Ovary (tissue), 9 donors: ENCODE data around the gene KRTAP4-4. TPM values are rescaled to one million over a fixed set of nuclear protein-coding genes. Genes with fewer than 3 reads are reported as not detected.
"Not testable (repeated sequence)": the region's sequence is repeated elsewhere in the genome, so short reads cannot be mapped to it uniquely, and the experiment has no call there.

Experiments
- DNase-seq, 5 donors: peaks; one replicate each; pipeline ENCODE4 v3.0.0-alpha.2; 2019 to 2020
- H3K27ac ChIP-seq, 2 donors: fragments of 200-600 bp; one replicate each; pipeline versions ENCODE4 v1.5.1 to v1.8.0; 2019 to 2022
- H3K27me3 ChIP-seq: fragments of 200-600 bp; one replicate; pipeline ENCODE4 v1.8.0; 2022
- H3K36me3 ChIP-seq: fragments of 200-600 bp; sonication (generic); one replicate; pipeline ENCODE4 v1.5.1; 2019
- H3K4me1 ChIP-seq: one replicate; pipeline ENCODE4 v1.8.1; 2013; ENCODE audit warnings: mild to moderate bottlenecking, moderate library complexity; ENCODE audit not compliant: insufficient read depth
- H3K4me3 ChIP-seq: fragments of 200-600 bp; sonication (generic); one replicate; pipeline ENCODE4 v1.5.1; 2017
- H3K9me3 ChIP-seq, 2 donors: fragments of 200-600 bp in 1 of 2; sonication (generic) in 1 of 2; one replicate each; pipeline versions ENCODE4 v1.5.1 to v1.8.1; 2013 to 2019; ENCODE audit warnings: mild to moderate bottlenecking in 1 of 2, moderate library complexity in 1 of 2
- CTCF ChIP-seq, 3 donors: fragments of 450-650 bp in 2 of 3; fragments of 200-600 bp in 1 of 3; IDR thresholded peaks; one replicate each; pipeline versions ENCODE4 v1.5.1 to v1.8.0; 2016 to 2022; ENCODE audit warnings: antibody characterized with exemption in 3 of 3, mild to moderate bottlenecking in 1 of 3
- EP300 ChIP-seq: sonication (generic); formaldehyde crosslinking; IDR thresholded peaks from one replicate; pipeline ENCODE4 v1.6.1; 2017; ENCODE audit warnings: antibody characterized with exemption
- POLR2A ChIP-seq: fragments of 450-650 bp; IDR thresholded peaks from one replicate; pipeline ENCODE4 v1.6.1; 2017; ENCODE audit warnings: antibody characterized with exemption, mild to moderate bottlenecking, moderate library complexity
- WGBS, 3 donors: extraction: QIAGEN DNeasy Blood & Tissue Kit in 1 of 3; methylation state at CpG; one replicate each; pipeline versions ENCODE4 v1.1.5 to v1.1.7; 2013 to 2017; 5-methylcytosine and 5-hydroxymethylcytosine counted together
- intact Hi-C, 4 donors: fragments of 100-400 bp; cut with DNase I; formaldehyde crosslinking; loops; one replicate each; pipeline versions ENCODE4 v1.11.0 to v1.15.1; 2022 to 2023
- polyA plus RNA-seq, 2 donors: library from polyadenylated mRNA; stranded (reverse); fragments of 200-250 nt in 1 of 2; fragments of 350-450 nt in 1 of 2; fragmentation: Illumina TruSeq in 1 of 2; extraction: RNeasy Lipid Tissue Mini Kit (QIAGEN cat#74804) in 1 of 2; gene quantifications; one replicate each; pipeline ENCODE4 v1.2.3, GENCODE V29; 2013 to 2014
- small RNA-seq: library from RNA; depleted of rRNA; stranded (forward); fragments of <200 nt; gene quantifications from one replicate; pipeline ENCODE3, GENCODE V24; 2016
- total RNA-seq, 7 donors: library from RNA; depleted of rRNA in 2 of 7; stranded (reverse); fragments of >200 nt in 2 of 7; fragmentation: NEBNext Ultra II Directional in 3 of 7; extraction: Animal tissue kit (Norgen Biotek cat#: 25700) in 3 of 7; gene quantifications; one replicate each; pipeline versions ENCODE4 v1.1.0 to v1.2.4, GENCODE V29; 2016 to 2023
- donor health status: DM: no; HTN: no; CAD: no; lungs with moderate emphysema.
- donor health status: DM: no; HTN: no; CAD: no.
- donor health status: Bipolar disorder and iron deficiency.
- donor health status: DM: yes; HTN: yes; CAD: no.
- donor health status: DM: no; HTN: no; CAD: no.
- donor health status: DM: yes; HTN: yes; CAD: no.

Gene KRTAP4-4
- total and polyA plus RNA-seq, 9 donors: not detected

GRCh38 chr17:41118721-41119120, 41.8 kb downstream of the KRTAP4-4 start:
- DNase-seq: no peak
- Histone ChIP-seq H3K27me3 (no peaks in the 10 kb centered on the region), H3K27ac (no peak overlapping the region), H3K36me3 (no peaks in the 10 kb centered on the region), H3K4me1 (no peaks in the 10 kb centered on the region), H3K4me3 (no peak overlapping the region), H3K9me3 (no peaks in the 10 kb centered on the region)
- intact Hi-C loops: no loop called here
- WGBS, 3 donors: 90 to 94% (median 93%) methylated on average over 4 of the region's 4 CpGs
- TF ChIP-seq POLR2A (no peak), EP300 (no peak), CTCF (IDR thresholded peaks at IDR 0.05) (no peak)

DNA sequence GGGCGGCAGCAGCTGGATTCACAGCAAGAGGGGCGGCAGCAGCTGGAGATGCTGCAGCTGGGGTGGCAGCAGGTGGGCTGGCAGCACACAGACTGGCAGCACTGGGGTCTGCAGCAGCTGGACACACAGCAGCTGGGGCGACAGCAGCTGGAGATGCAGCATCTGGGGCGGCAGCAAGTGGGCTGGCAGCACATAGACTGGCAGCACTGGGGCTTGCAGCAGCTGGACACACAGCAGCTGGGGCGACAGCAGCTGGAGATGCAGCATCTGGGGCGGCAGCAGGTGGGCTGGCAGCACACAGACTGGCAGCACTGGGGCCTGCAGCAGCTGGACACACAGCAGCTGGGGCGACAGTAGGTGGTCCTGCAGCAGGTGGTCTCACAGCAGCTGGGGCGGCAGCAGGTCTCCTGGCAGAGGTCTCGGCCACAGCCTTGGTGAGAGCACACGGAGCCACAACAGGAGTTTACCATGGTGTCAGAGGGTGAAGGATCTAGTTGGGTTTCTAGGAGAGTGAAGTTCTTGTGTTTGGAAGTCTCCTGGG, 42.6 kb downstream of the KRTAP4-4 start, which contains the start of gene KRTAP4-11:
TSS of gene KRTAP4-11 (minus strand) at position 528 of the 541 bp plus-strand sequence. CDS start at position 470, 58 bp downstream.
- H3K4me3 ChIP-seq, H3K36me3 ChIP-seq, H3K27me3 ChIP-seq, H3K9me3 ChIP-seq, DNase-seq, H3K4me1 ChIP-seq, H3K27ac ChIP-seq, intact Hi-C loops: not testable (repeated sequence)
- 60 to 68% (median 67%) methylated on average over 10 of the region's 10 CpGs for WGBS, 3 donors

DNA sequence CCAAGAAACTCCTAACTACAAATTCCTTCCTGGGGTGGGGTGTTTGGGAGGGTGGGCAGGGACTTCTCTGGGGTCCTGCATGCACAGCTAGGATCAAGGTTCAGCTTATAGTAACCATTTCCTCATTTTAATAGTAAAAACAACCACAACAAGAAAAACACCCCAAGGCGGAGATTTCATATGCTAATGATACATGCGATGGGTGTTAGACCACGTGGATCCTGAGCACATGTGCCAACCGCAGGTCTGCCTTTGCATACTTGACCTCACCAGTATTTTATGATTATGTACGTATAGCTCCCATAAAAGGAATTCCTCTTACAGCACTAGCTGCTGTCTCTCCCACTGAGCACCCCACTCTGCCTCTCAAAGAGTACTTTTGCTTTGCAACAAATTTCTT, 44.3 kb downstream of the KRTAP4-4 start:
- Histone ChIP-seq H3K36me3 (no peaks in the 10 kb centered on the region), H3K4me3 (no peak overlapping the region), H3K4me1 (no peaks in the 10 kb centered on the region), H3K27ac (no peak overlapping the region), H3K27me3 (no peaks in the 10 kb centered on the region), H3K9me3 (no peaks in the 10 kb centered on the region)
- DNase-seq: no peak
- no peak for TF ChIP-seq POLR2A
- no peak for TF ChIP-seq EP300
- no peak for TF ChIP-seq CTCF (IDR thresholded peaks at IDR 0.05)
- intact Hi-C loops: no loop called here
- 53 to 67% (median 65%) methylated on average over 5 of the region's 5 CpGs for WGBS, 3 donors

DNA sequence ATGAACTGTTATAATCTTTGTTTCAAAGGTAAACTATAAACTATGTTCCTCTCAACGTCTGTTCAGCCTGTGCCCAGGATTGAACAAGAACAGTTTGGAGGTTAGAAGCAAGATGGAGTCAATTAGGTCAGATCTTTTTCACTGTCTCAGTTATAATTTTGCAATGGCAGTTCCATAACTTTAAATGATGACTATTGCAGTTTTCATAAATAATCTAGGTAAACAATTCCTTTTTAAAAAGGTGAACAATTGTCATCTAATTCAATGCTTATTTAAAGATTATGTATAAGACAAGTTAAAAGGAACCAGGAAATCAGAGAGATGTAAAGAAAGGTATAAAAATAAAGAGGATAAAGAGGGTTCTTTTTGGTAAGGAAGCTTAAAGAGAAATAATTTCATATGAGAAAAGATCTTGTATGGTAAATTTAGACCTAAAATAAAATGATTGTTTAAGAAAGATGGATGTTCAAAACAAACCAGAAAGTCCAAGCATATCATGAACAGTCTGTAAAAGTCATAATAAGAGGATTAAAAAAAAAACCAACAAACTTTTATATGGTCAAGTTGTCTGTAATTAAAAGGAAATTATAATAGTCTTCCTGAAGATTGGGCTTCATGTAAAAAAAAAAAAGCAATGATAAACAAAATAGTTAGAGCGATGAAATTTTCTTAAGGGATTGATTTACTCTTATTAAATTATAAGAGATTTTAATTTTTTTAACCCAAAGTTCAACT, 49.2 kb downstream of the KRTAP4-4 start:
- 66 to 76% (median 66%) methylated on average over 2 of the region's 2 CpGs for WGBS, 3 donors
- Histone ChIP-seq H3K4me1 (no peaks in the 10 kb centered on the region), H3K9me3 (no peaks in the 10 kb centered on the region), H3K36me3 (no peaks in the 10 kb centered on the region), H3K27ac (no peak overlapping the region), H3K4me3 (no peak overlapping the region), H3K27me3 (no peaks in the 10 kb centered on the region)
- no peak for DNase-seq
- intact Hi-C loops: no loop called here
- no peak for TF ChIP-seq CTCF (IDR thresholded peaks at IDR 0.05)
- TF ChIP-seq EP300: no peak
- no peak for TF ChIP-seq POLR2A

Small RNA genes lying within 50 kb of the gene (small RNA-seq; reads per million reads assigned to genes)
- gene KRTAP4-17P: not detected

Other genes with a start within 250 kb of the KRTAP4-4 start
Only the 30 nearest of the 40 such genes appear.
- gene KRTAP3-1, start 151.6 kb downstream of the KRTAP4-4 start, total RNA-seq: not detected
- not detected for gene KRTAP3-1, start 151.6 kb downstream of the KRTAP4-4 start, polyA plus RNA-seq
- not detected for gene KRTAP1-5, start 133.5 kb downstream of the KRTAP4-4 start, total RNA-seq
- gene KRTAP1-5, start 133.5 kb downstream of the KRTAP4-4 start, polyA plus RNA-seq: under 1 TPM in 1 of 2 donors, not detected in 1; 0.06 TPM
- not detected for gene KRTAP1-4, start 130.6 kb downstream of the KRTAP4-4 start, total RNA-seq
- not detected for gene KRTAP1-4, start 130.6 kb downstream of the KRTAP4-4 start, polyA plus RNA-seq
- gene KRTAP1-3, start 125.9 kb downstream of the KRTAP4-4 start, total RNA-seq: not detected
- not detected for gene KRTAP1-3, start 125.9 kb downstream of the KRTAP4-4 start, polyA plus RNA-seq
- gene KRTAP1-1, start 119.3 kb downstream of the KRTAP4-4 start, total RNA-seq: not detected
- gene KRTAP1-1, start 119.3 kb downstream of the KRTAP4-4 start, polyA plus RNA-seq: not detected
- gene KRTAP2-1, start 113.4 kb downstream of the KRTAP4-4 start, total RNA-seq: not detected
- gene KRTAP2-1, start 113.4 kb downstream of the KRTAP4-4 start, polyA plus RNA-seq: not detected
- gene KRTAP2-2, start 105.5 kb downstream of the KRTAP4-4 start, total RNA-seq: not detected
- not detected for gene KRTAP2-2, start 105.5 kb downstream of the KRTAP4-4 start, polyA plus RNA-seq
- gene KRTAP2-3, start 100.6 kb downstream of the KRTAP4-4 start, total RNA-seq: not detected
- gene KRTAP2-3, start 100.6 kb downstream of the KRTAP4-4 start, polyA plus RNA-seq: not detected
- not detected for gene KRTAP2-4, start 94.9 kb downstream of the KRTAP4-4 start, total RNA-seq
- gene KRTAP2-4, start 94.9 kb downstream of the KRTAP4-4 start, polyA plus RNA-seq: not detected
- gene KRTAP4-7, start 76.6 kb downstream of the KRTAP4-4 start, total RNA-seq: not detected
- gene KRTAP4-7, start 76.6 kb downstream of the KRTAP4-4 start, polyA plus RNA-seq: not detected
- gene KRTAP4-8, start 62.6 kb downstream of the KRTAP4-4 start, total RNA-seq: not detected
- not detected for gene KRTAP4-8, start 62.6 kb downstream of the KRTAP4-4 start, polyA plus RNA-seq
- not detected for gene KRTAP4-16, start 58.5 kb downstream of the KRTAP4-4 start, total RNA-seq
- gene KRTAP4-16, start 58.5 kb downstream of the KRTAP4-4 start, polyA plus RNA-seq: not detected
- not detected for gene KRTAP4-9, start 55.4 kb downstream of the KRTAP4-4 start, total RNA-seq
- not detected for gene KRTAP4-9, start 55.4 kb downstream of the KRTAP4-4 start, polyA plus RNA-seq
- not detected for gene KRTAP4-11, start 42.4 kb downstream of the KRTAP4-4 start, total RNA-seq
- gene KRTAP4-11, start 42.4 kb downstream of the KRTAP4-4 start, polyA plus RNA-seq: not detected
- not detected for gene KRTAP4-12, start 36.6 kb downstream of the KRTAP4-4 start, total RNA-seq
- gene KRTAP4-12, start 36.6 kb downstream of the KRTAP4-4 start, polyA plus RNA-seq: not detected
- not detected for gene KRTAP4-6, start 20.2 kb downstream of the KRTAP4-4 start, total RNA-seq
- not detected for gene KRTAP4-6, start 20.2 kb downstream of the KRTAP4-4 start, polyA plus RNA-seq
- gene KRTAP4-5, start 10.9 kb downstream of the KRTAP4-4 start, total RNA-seq: not detected
- gene KRTAP4-5, start 10.9 kb downstream of the KRTAP4-4 start, polyA plus RNA-seq: not detected
- not detected for gene KRTAP4-3, start 7.5 kb upstream of the KRTAP4-4 start, total RNA-seq
- gene KRTAP4-3, start 7.5 kb upstream of the KRTAP4-4 start, polyA plus RNA-seq: not detected
- not detected for gene KRTAP4-2, start 17.5 kb upstream of the KRTAP4-4 start, total RNA-seq
- not detected for gene KRTAP4-2, start 17.5 kb upstream of the KRTAP4-4 start, polyA plus RNA-seq
- gene KRTAP4-1, start 24.2 kb upstream of the KRTAP4-4 start, total RNA-seq: not detected
- not detected for gene KRTAP4-1, start 24.2 kb upstream of the KRTAP4-4 start, polyA plus RNA-seq
- gene KRTAP9-1, start 29.1 kb upstream of the KRTAP4-4 start, total RNA-seq: not detected
- not detected for gene KRTAP9-1, start 29.1 kb upstream of the KRTAP4-4 start, polyA plus RNA-seq
- not detected for gene KRTAP9-2, start 65.9 kb upstream of the KRTAP4-4 start, total RNA-seq
- gene KRTAP9-2, start 65.9 kb upstream of the KRTAP4-4 start, polyA plus RNA-seq: not detected
- not detected for gene KRTAP9-3, start 71.7 kb upstream of the KRTAP4-4 start, total RNA-seq
- not detected for gene KRTAP9-3, start 71.7 kb upstream of the KRTAP4-4 start, polyA plus RNA-seq
- gene KRTAP9-8, start 77.3 kb upstream of the KRTAP4-4 start, total RNA-seq: not detected
- not detected for gene KRTAP9-8, start 77.3 kb upstream of the KRTAP4-4 start, polyA plus RNA-seq
- not detected for gene KRTAP9-4, start 88.9 kb upstream of the KRTAP4-4 start, total RNA-seq
- gene KRTAP9-4, start 88.9 kb upstream of the KRTAP4-4 start, polyA plus RNA-seq: not detected
- not detected for gene KRTAP9-9, start 94.6 kb upstream of the KRTAP4-4 start, total RNA-seq
- gene KRTAP9-9, start 94.6 kb upstream of the KRTAP4-4 start, polyA plus RNA-seq: not detected
- not detected for gene KRTAP9-6, start 104.6 kb upstream of the KRTAP4-4 start, total RNA-seq
- not detected for gene KRTAP9-6, start 104.6 kb upstream of the KRTAP4-4 start, polyA plus RNA-seq
- gene KRTAP9-7, start 115.0 kb upstream of the KRTAP4-4 start, total RNA-seq: not detected
- not detected for gene KRTAP9-7, start 115.0 kb upstream of the KRTAP4-4 start, polyA plus RNA-seq
- not detected for gene KRTAP29-1, start 142.1 kb upstream of the KRTAP4-4 start, total RNA-seq
- gene KRTAP29-1, start 142.1 kb upstream of the KRTAP4-4 start, polyA plus RNA-seq: not detected
- gene KRTAP16-1, start 148.6 kb upstream of the KRTAP4-4 start, total RNA-seq: not detected
- not detected for gene KRTAP16-1, start 148.6 kb upstream of the KRTAP4-4 start, polyA plus RNA-seq